HG03060 (cell line): ENCODE data around the gene MACIR.

ENCODE experiments used
- ATAC-seq: cut with Tn5 transposase; IDR thresholded peaks from one replicate; pipeline ENCODE4 v1.9.1; 2021; ENCODE audit warnings: low read depth, moderate number of reproducible peaks; ENCODE audit not compliant: unreplicated experiment

MACIR gene

GRCh38 chr5:103244398-103244797 lies 14.2 kb upstream of the MACIR start:
- no peak for ATAC-seq

- no peak for ATAC-seq
These were observed 12.8 kb upstream of the MACIR start for GRCh38 chr5:103245761-103246160.

- no peak for ATAC-seq
These were observed 11.4 kb upstream of the MACIR start for GRCh38 chr5:103247118-103247517.

GRCh38 chr5:103249068-103249467 lies 9.5 kb upstream of the MACIR start:
- ATAC-seq = no peak

GRCh38 chr5:103254921-103255320 lies 3.6 kb upstream of the MACIR start:
- ATAC-seq = no peak

- ATAC-seq = no peak
These were observed 2.9 kb upstream of the MACIR start for GRCh38 chr5:103255691-103256090.

- ATAC-seq = no peak
These were observed 2.4 kb upstream of the MACIR start for GRCh38 chr5:103256178-103256577.

GRCh38 chr5:103258957-103259704 lies 568 bp downstream of the MACIR start:
- peak; percentile 9 for ATAC-seq

GRCh38 chr5:103259705-103260355 lies 1.3 kb downstream of the MACIR start:
- ATAC-seq = no peak

- peak; percentile 45 for ATAC-seq
These were observed 2.4 kb downstream of the MACIR start for GRCh38 chr5:103260951-103261350.

GRCh38 chr5:103262422-103262871 lies 3.9 kb downstream of the MACIR start:
- ATAC-seq = no peak

- ATAC-seq = no peak
These were observed 4.5 kb downstream of the MACIR start for GRCh38 chr5:103263054-103263453.

- ATAC-seq = no peak
These were observed 5.9 kb downstream of the MACIR start for GRCh38 chr5:103264508-103264907.

- ATAC-seq = no peak
These were observed 12.0 kb downstream of the MACIR start for GRCh38 chr5:103270581-103270980.

GRCh38 chr5:103271570-103272289 lies 13.2 kb downstream of the MACIR start:
- no peak for ATAC-seq

- ATAC-seq = no peak
These were observed 13.8 kb downstream of the MACIR start for GRCh38 chr5:103272377-103272776.

- ATAC-seq = no peak
These were observed 15.4 kb downstream of the MACIR start for GRCh38 chr5:103273952-103274351.

- no peak for ATAC-seq
These were observed 17.3 kb downstream of the MACIR start for GRCh38 chr5:103275851-103276250.

- ATAC-seq = no peak
These were observed 22.4 kb downstream of the MACIR start for GRCh38 chr5:103280967-103281366.

GRCh38 chr5:103283120-103283519 lies 24.6 kb downstream of the MACIR start:
- no peak for ATAC-seq

- no peak for ATAC-seq
These were observed 25.3 kb downstream of the MACIR start for GRCh38 chr5:103283869-103284268.
